ENCODE measurements around the gene LY6G6D. TPM values are rescaled to one million over a fixed set of nuclear protein-coding genes. Genes with fewer than 3 reads are reported as not detected.
A peak's percentile ranks its signal among the peaks of the same experiment; 100 is the strongest.

Gene LY6G6D
- total and polyA plus RNA-seq, 2 of the 13 experiments (the other 11 are each of a cell fraction or from before 2014, with no cell fraction given), result not detected

DNA sequence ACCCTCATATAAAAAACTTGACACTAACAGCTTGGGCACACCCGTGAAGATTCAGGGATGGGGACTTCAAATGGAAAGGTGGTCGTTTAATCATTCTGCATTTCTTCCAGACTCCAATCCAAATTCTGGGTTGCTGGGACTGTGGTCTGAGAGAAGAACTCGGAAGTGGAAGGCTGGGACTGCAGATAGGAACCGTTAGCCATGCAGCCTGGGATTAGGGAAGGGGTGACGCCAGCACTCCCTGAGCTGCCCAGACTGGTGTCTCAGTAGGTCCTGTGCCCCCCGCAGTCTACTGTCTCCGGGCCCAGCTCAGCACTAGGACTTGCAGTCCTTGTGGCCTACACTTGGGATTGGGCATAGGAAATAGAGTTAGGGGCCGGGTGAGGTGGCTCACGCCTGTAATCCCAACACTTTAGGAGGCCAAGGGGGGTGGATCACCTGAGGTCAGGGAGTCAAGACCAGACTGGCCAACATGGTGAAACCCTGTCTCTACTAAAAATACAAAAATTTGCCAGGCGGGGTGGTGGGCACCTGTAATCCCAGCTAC is 21.7 kb downstream of the LY6G6D start (continued):
- TF ChIP-seq SIX4 (CRISPR knock-in tag; IDR thresholded peaks at IDR 0.05), result no peak
- TF ChIP-seq SSRP1 (CRISPR knock-in tag; IDR thresholded peaks at IDR 0.05), result peak; percentile 85; the same call in 1 of the 2 replicates
- TF ChIP-seq ASH2L (IDR thresholded peaks at IDR 0.05; ENCODE audit: insufficient read length, low read depth, low read length), result peak; percentile 20
- TF ChIP-seq ZNF251 (CRISPR knock-in tag; IDR thresholded peaks at IDR 0.05), result no peak
- TF ChIP-seq, protein P1, sequence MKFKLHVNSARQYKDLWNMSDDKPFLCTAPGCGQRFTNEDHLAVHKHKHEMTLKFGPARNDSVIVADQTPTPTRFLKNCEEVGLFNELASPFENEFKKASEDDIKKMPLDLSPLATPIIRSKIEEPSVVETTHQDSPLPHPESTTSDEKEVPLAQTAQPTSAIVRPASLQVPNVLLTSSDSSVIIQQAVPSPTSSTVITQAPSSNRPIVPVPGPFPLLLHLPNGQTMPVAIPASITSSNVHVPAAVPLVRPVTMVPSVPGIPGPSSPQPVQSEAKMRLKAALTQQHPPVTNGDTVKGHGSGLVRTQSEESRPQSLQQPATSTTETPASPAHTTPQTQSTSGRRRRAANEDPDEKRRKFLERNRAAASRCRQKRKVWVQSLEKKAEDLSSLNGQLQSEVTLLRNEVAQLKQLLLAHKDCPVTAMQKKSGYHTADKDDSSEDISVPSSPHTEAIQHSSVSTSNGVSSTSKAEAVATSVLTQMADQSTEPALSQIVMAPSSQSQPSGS (CRISPR knock-in tag; IDR thresholded peaks at IDR 0.05), result no peak
- peak; percentile 17; the same call in 1 of the 2 replicates for TF ChIP-seq RCOR2 (CRISPR knock-in tag; IDR thresholded peaks at IDR 0.05)
- no peak for TF ChIP-seq CBX2 (IDR thresholded peaks at IDR 0.05; ENCODE audit: low read depth, low read length)
- TF ChIP-seq CBX2 (CRISPR knock-in tag; IDR thresholded peaks at IDR 0.05; ENCODE audit: low read depth), result 0 out of 2 replicates have a peak, but pooled peaks have one; percentile 10
- no peak for TF ChIP-seq ZNF556 (CRISPR knock-in tag; IDR thresholded peaks at IDR 0.05; ENCODE audit: borderline replicate concordance)
- no peak for TF ChIP-seq SALL2 (CRISPR knock-in tag; IDR thresholded peaks at IDR 0.05)
- no peak for TF ChIP-seq ZNF350 (CRISPR knock-in tag; IDR thresholded peaks at IDR 0.05; ENCODE audit: borderline replicate concordance, low read depth)
- peak; percentile 15; the same call in 1 of the 2 replicates for TF ChIP-seq CCDC6 (CRISPR knock-in tag; IDR thresholded peaks at IDR 0.05)
- TF ChIP-seq, protein P2, sequence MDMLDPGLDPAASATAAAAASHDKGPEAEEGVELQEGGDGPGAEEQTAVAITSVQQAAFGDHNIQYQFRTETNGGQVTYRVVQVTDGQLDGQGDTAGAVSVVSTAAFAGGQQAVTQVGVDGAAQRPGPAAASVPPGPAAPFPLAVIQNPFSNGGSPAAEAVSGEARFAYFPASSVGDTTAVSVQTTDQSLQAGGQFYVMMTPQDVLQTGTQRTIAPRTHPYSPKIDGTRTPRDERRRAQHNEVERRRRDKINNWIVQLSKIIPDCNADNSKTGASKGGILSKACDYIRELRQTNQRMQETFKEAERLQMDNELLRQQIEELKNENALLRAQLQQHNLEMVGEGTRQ (IDR thresholded peaks at IDR 0.05; ENCODE audit: low read depth, low read length), result no peak
- TF ChIP-seq, protein P2 (CRISPR knock-in tag; IDR thresholded peaks at IDR 0.05; ENCODE audit: borderline replicate concordance), result no peak
- TF ChIP-seq ZNF274 (CRISPR knock-in tag; IDR thresholded peaks at IDR 0.05), result 0 out of 2 replicates have a peak, but pooled peaks have one; percentile 46
- no peak for TF ChIP-seq ZBTB21 (CRISPR knock-in tag; IDR thresholded peaks at IDR 0.05)
- no peak for TF ChIP-seq GABPB1 (CRISPR knock-in tag; IDR thresholded peaks at IDR 0.05)
- no peak for TF ChIP-seq PHF20 (CRISPR knock-in tag; IDR thresholded peaks at IDR 0.05)
- TF ChIP-seq, protein P3, sequence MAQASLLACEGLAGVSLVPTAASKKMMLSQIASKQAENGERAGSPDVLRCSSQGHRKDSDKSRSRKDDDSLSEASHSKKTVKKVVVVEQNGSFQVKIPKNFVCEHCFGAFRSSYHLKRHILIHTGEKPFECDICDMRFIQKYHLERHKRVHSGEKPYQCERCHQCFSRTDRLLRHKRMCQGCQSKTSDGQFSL (CRISPR knock-in tag; IDR thresholded peaks at IDR 0.05), result peak; percentile 42; the same call in 1 of the 2 replicates
- peak; percentile 25; the same call in 1 of the 2 replicates for TF ChIP-seq RFXANK (CRISPR knock-in tag; IDR thresholded peaks at IDR 0.05)
- no peak for TF ChIP-seq ZNF660 (CRISPR knock-in tag; IDR thresholded peaks at IDR 0.05; ENCODE audit: borderline replicate concordance, low read depth)
- 0 out of 2 replicates have a peak, but pooled peaks have one; percentile 15 for TF ChIP-seq ZNF616 (CRISPR knock-in tag; IDR thresholded peaks at IDR 0.05; ENCODE audit: low read depth)
- TF ChIP-seq FOXM1 (CRISPR knock-in tag; IDR thresholded peaks at IDR 0.05), result no peak
- TF ChIP-seq, protein P4, sequence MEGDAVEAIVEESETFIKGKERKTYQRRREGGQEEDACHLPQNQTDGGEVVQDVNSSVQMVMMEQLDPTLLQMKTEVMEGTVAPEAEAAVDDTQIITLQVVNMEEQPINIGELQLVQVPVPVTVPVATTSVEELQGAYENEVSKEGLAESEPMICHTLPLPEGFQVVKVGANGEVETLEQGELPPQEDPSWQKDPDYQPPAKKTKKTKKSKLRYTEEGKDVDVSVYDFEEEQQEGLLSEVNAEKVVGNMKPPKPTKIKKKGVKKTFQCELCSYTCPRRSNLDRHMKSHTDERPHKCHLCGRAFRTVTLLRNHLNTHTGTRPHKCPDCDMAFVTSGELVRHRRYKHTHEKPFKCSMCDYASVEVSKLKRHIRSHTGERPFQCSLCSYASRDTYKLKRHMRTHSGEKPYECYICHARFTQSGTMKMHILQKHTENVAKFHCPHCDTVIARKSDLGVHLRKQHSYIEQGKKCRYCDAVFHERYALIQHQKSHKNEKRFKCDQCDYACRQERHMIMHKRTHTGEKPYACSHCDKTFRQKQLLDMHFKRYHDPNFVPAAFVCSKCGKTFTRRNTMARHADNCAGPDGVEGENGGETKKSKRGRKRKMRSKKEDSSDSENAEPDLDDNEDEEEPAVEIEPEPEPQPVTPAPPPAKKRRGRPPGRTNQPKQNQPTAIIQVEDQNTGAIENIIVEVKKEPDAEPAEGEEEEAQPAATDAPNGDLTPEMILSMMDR (CRISPR knock-in tag; IDR thresholded peaks at IDR 0.05), result no peak
- TF ChIP-seq, protein P5, sequence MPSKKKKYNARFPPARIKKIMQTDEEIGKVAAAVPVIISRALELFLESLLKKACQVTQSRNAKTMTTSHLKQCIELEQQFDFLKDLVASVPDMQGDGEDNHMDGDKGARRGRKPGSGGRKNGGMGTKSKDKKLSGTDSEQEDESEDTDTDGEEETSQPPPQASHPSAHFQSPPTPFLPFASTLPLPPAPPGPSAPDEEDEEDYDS (CRISPR knock-in tag; IDR thresholded peaks at IDR 0.05), result no peak
- 0 out of 2 replicates have a peak, but pooled peaks have one; percentile 10 for TF ChIP-seq ZNF607 (CRISPR knock-in tag; IDR thresholded peaks at IDR 0.05; ENCODE audit: borderline replicate concordance)

All from HepG2 (cell line).